Measurements from ENCODE around the gene CEP19.
A peak's percentile ranks its signal among the peaks of the same experiment; 100 is the strongest.
"Not testable (repeated sequence)": the region's sequence is repeated elsewhere in the genome, so short reads cannot be mapped to it uniquely, and the experiment has no call there.

CEP19 gene

GRCh38 chr3:196711838-196712513 lies at the start of gene CEP19, which contains the start of gene PIGX:
Gene CEP19, minus strand, starts transcription at chr3:196712250. Its CDS starts 3,593 bp downstream, at chr3:196708657.
Gene PIGX, plus strand, starts transcription at chr3:196712377.
- DNase-seq (ENCODE audit: low read depth): peak; percentile 66

- DNase-seq (ENCODE audit: low read depth): no peak
Measured at GRCh38 chr3:196757876-196758739, 46.1 kb upstream of the CEP19 start.

- no peak for DNase-seq (ENCODE audit: low read depth)
Measured at GRCh38 chr3:196756732-196757131, 44.7 kb upstream of the CEP19 start.

GRCh38 chr3:196754091-196754981 lies 42.3 kb upstream of the CEP19 start:
- DNase-seq (ENCODE audit: low read depth): no peak

- DNase-seq (ENCODE audit: low read depth): no peak
Measured at GRCh38 chr3:196753201-196753600, 41.2 kb upstream of the CEP19 start.

GRCh38 chr3:196749125-196749524 lies 37.1 kb upstream of the CEP19 start:
- no peak for DNase-seq (ENCODE audit: low read depth)

- DNase-seq (ENCODE audit: low read depth): not testable (repeated sequence)
Measured at GRCh38 chr3:196743569-196743968, 31.5 kb upstream of the CEP19 start.

GRCh38 chr3:196741249-196741889 lies 29.3 kb upstream of the CEP19 start:
- no peak for DNase-seq (ENCODE audit: low read depth)

- no peak for DNase-seq (ENCODE audit: low read depth)
Measured at GRCh38 chr3:196740481-196741248, 28.6 kb upstream of the CEP19 start.

GRCh38 chr3:196739671-196740480 lies 27.8 kb upstream of the CEP19 start, which contains the start of gene PAK2:
Gene PAK2, plus strand, starts transcription at chr3:196739857. Its CDS starts 42,790 bp downstream, at chr3:196782647.
- DNase-seq (ENCODE audit: low read depth): peak; percentile 64

GRCh38 chr3:196737655-196738054 lies 25.6 kb upstream of the CEP19 start:
- DNase-seq (ENCODE audit: low read depth): no peak

GRCh38 chr3:196736670-196737374 lies 24.8 kb upstream of the CEP19 start:
- no peak for DNase-seq (ENCODE audit: low read depth)

- no peak for DNase-seq (ENCODE audit: low read depth)
Measured at GRCh38 chr3:196735751-196736150, 23.7 kb upstream of the CEP19 start.

GRCh38 chr3:196726788-196727675 lies 15.0 kb upstream of the CEP19 start:
- DNase-seq (ENCODE audit: low read depth): no peak

- DNase-seq (ENCODE audit: low read depth): no peak
Measured at GRCh38 chr3:196721097-196721496, 9.0 kb upstream of the CEP19 start.

- DNase-seq (ENCODE audit: low read depth): not testable (repeated sequence)
Measured at GRCh38 chr3:196717162-196717561, 5.1 kb upstream of the CEP19 start.

GRCh38 chr3:196712514-196713413 lies 714 bp upstream of the CEP19 start:
- DNase-seq (ENCODE audit: low read depth): no peak

Data from CMK (cell line).